Measurements from ENCODE around the gene LMTK2.
"Not testable (repeated sequence)": the region's sequence is repeated elsewhere in the genome, so short reads cannot be mapped to it uniquely, and the experiment has no call there.

Gene LMTK2

DNA sequence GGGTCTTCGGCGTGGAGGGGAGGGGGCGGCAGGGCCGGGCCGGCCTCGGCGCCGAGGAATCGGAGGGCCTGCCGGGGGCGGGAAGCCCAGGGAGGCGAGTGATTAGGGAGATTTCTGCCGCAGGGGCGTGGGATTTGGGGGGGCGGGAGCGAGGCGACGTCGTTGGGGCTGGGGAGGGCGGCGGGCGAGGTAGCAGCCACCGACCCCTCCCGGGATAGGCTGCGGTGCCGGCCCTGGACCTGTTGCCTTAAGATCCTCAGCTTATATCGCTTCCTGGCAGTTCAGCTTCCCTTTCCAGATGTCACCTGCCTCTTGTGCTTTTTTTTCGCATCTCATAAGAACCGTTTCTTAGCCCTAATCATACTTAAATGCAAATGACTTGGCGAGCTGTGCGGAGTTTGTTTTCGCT, 655 bp downstream of the LMTK2 start:
- FAIRE-seq: no peak

DNA sequence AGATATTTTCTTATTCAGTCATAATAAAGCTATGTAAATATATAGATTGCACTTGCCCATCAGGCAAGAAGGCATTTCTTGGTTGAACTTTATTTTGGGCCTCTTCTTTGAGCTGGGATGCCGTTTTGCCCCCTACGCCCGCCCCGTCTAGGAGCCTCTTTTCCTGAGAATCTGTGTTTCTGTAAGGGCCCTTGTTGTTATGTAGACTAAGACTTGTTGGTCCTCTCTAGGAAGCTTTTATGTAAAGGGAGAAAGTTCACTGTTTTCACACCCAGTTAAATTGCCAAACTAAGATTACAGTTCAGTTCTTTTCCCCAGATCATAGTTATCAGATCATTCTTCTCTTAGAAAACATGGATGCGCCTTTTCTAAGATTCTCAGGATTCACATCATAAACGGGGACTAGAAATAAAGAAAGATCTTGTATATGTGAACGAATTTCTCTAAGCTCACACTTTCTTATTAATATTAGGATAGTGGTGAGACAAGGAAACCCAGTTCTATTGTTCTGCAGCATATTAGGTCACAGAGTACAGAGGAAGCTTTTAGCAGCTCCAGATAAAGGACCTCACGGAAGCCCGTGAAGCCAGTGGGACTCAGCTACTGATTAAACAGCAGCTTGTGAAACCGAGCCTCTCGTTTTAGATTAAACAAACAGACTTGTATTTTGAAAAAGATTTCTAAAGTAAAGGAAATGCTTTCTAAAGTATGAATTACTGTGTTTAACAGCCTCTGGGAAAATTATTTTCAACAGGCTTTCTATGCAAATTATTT, 3.8 kb downstream of the LMTK2 start:
- FAIRE-seq: no peak

DNA sequence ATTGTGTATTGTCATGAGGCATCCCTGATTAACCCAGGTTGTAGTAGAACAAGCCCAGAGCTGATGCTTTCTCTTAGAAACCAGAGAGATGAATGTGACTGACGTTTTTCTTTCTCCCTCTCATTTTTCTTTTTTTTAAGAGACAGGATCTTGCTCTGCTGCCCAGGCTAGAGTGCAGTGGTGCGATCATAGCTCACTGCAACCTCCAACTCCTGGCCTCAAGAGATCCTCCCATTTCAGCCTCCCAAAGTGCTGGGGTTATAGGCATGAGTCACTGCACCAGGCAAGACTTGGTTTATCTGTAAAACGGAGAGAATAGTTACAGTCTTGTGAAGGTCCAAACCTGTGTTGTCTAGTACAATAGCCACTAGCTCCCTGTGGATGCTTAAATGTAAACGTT, 5.4 kb downstream of the LMTK2 start:
- FAIRE-seq: no peak

DNA sequence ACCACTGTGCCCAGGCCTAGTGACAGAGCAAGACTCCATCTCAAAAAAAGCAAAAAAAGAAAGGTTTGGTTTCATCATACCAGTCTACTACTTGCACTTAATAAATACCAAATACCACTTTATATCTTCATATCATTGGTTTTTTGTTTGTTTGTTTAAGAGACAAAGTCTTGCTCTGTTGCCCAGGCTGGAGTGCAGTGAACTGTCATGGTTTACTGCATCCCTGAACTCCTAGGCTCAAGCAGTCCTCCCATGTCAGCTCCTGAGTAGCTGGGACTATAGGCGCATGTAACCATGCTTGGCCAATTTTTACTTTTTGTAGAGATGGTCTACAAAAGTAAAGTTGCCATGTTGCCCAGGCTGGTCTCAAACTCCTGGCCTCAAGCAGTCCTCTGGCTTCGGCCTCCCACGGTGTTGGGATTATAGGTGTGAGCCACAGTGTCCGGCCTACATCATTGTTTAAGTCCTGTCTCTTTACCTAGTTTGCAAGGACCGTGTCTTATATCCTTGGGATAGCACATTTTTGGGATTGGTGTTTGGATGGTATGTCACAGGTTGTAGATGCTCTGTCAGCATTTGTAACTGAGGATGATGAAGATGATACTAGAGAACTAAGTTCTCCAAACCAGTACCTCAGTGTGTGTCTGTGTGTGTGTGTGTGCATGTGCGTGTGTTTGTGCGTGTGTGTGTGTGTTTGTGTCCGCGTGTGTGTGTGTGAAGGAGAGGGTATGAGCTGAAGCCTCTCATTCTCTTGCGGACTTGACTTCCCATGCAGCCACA, 9.3 kb downstream of the LMTK2 start:
- FAIRE-seq: no peak

DNA sequence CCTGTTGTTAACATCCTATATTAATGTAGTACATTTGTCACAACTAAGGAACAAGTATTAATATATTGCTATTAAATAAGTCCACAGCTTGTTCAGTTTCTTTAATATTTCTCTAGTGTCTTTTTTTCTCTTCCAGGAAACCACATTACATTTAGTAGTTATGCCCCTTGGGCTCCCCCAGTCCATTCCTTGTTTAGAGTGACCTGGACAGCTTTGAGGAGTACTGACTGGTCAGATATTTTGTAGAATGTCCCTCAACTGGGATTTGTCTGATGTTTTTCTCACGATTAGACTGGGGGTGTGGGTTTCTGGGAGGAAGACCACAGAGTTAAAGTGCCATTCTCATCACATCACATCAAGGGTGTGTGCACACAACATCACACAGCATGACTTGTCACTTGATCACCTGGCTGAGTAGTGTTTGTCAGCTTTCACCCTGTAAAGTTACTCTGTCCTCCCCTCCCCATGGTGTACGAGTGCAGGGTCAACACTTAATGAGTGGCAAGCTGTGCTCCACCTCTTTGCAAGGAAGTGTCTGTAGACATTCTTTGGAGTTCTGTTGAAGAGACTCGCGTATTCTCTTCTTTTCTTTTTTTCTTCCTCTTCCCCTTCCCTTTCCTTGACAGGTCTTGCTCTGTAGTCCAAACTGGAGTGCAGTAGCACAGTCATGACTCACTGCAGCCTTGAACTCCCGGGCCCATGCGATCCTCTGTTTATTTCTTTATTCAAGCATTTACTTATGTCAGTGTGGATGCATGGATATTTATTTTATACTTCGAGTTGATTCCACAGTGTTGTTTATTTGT, 10.2 kb downstream of the LMTK2 start:
- FAIRE-seq: no peak

DNA sequence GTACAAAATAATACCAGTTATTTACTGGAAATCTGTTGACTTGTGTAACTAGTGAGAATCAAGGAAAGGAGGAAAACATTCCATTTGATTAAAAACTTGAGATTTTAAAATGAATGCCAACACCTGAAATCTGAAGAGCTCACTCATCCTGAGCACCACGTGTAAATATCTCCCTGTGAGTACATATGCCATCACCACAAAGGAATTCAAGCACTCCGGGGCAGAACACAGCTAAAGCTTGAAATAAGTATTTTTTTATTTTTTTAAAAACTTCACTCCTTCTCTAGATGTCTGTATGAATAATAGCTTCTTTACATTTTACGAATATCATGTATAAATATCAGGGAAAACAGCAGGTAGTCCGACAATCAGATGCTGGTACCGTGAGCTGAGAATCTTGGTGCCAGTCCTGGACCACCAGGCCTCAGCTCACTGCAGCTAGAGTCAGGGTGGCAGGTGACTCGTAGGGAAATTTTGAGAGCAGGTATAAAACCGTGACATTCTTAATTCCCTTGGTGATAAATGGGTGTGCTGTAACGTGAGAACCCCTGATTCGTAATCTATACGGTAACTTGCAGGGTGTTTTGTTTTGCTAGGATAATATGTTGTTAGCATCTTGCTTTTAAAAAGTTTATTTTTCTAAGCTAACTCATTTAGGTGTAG, 12.7 kb downstream of the LMTK2 start:
- no peak for FAIRE-seq

DNA sequence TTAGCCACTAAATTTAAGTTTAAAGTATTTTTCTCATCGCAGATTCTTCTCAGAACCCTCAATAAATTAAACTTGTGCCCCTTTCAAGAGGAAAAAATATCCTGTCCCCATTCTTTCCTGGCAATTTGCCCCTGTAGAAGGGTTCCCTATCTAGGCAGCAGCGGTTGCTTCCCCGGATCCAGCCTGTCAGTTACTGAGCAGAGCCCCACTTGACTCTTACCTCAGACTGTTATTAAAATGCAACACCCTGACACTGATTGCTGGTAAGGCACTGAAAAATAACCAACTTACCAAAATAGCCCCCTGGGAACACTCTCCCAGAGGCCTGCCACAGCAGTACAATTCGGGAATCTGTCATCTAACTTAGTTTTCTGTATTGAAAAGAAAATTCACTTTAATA, 13.9 kb downstream of the LMTK2 start:
- FAIRE-seq: no peak

DNA sequence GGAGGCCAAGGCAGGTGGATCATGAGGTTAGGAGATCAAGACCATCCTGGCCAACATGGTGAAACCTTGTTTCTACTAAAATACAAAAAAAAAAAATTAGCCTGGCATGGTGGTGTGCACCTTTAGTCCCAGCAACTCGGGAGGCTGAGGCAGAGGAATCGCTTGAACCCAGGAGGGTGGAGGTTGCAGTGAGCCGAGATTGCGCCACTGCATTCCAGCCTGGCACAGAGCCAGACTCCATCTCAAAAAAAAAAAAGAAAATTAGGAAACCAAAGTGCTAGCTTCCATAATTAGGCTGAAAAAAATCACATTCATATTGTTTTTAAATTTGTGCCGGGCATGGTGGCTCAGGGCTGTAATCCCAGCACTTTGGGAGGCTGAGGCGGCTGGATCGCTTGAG, 14.7 kb downstream of the LMTK2 start:
- FAIRE-seq: not testable (repeated sequence)

DNA sequence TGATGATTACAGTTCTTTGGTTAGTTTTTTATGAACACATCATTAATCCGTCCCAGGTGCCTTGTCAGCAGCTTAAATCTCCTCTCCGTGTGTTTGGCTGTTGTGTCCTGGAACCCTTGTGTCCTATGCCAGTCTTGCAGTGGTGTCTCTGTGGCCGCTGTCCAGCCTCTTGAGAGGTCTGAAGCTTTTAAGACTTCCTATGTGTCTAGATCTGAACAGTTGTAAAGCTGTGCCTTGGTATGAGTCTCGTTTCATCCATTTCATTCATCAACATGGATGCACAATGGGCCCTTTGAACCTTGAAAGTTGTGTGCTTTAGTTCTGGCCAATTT, 16.7 kb downstream of the LMTK2 start:
- FAIRE-seq: no peak

DNA sequence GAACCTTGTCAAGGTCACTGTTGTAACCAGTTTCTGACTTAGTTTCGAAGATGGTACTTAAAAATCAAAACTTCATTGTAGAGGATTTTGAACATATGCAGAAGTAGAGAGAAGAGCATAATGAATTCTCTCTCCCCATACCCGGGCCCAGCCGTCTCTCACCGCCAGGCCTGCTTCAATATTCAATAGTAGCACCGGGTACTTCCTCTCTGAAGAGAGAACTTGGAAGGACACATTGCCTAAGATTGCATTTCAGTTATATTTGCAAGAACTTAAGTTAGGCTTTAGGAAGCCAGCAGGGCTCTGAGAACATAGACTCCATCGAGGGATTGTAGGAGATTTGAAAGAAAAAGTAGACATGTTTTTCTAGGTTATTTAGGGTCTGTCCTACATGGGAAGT, 19.1 kb downstream of the LMTK2 start:
- no peak for FAIRE-seq

DNA sequence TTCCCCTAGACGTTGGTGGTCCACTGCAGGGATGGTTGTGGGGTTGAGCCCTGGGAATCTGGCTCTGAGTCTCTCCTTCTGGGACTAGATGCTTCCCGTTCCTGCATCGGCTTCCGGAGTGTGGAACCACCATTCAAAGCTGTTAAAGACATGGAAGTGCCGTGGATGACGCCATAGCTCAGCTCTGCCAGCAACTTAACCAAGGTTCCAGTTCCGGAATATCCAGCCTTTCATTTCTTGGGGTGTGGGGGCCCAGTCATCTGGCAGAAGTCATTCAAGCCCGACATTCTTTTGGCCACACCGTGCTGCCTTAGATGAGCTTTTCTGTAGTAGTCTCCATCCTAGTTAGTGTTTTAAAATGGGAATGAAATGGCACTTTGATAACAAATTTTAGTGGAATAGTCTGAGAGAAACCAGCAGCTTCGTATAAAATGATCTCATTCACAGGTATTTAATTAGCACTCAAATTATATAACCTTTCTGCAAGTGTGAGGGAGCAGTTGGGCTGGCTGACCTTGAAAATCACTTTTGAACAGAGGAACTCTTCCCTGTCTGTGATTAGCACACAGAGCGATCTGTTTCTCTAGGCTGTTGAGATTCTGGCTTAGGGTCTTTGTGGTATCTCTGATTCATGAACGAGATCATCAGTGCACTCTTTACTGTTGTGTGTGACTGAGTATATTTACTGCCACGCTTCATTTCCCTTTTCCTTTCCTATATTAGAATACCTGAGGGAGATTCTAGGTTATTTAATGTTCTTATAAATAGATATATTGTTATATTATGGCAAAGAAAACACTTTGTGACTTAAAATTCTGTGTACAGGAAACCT, 19.9 kb downstream of the LMTK2 start:
- no peak for FAIRE-seq

DNA sequence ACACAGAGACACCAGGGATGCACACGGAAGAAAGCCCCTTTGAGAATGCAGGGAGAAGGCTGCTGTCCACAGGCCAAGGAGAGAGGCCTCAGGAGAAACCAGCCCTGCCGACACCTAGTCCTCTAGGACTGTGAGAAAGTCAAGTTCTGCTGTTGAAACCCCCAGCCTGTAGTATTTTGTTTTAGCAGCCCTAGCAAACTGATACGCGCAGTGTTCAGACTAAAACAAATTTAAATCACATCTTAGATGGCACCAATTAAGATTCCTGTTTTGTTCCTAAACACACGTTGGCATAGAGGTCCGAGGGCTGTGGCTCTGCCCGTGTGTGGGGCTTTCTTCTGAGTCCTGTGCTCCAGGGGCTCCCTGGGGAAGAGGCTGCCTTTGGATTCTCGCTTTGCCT, 21.7 kb downstream of the LMTK2 start:
- FAIRE-seq: no peak

DNA sequence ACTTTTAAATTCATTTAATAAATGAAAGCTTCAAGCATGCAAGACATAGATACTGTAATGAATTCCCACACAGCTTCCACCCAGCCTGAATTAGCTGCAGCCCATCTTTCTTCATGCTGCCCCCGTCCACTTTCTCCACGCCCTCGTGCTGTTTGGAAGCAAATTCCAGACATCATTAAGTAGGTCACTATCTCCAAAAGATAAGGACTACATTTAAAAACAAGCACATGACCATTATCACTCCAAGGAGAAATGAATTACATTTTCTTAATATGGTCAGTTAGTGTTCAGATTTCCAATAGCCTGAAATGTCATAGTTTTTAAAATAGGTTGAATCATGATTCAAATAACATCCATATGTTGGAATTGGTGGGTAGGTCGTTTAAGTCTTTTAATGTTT, 24.3 kb downstream of the LMTK2 start:
- FAIRE-seq: no peak

DNA sequence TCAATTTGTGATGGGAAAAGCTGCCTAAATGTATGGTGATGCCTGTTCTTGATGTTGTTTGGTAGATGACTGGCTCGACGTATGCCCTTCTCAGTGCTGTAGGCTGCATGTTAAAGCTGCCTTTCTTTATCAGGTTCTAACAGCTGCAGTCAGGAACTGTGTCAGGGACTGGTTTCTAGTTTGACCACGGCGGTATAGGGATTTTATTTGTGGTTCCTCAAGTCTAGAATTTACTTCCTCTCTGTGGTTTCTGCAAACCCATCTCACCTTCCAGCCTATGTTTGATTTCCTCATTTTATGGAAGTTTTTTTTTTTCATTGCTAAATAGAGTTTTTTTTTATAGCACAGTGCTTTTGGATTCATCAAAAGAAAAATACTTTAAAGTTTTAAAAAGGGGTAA, 26.5 kb downstream of the LMTK2 start:
- FAIRE-seq: no peak

DNA sequence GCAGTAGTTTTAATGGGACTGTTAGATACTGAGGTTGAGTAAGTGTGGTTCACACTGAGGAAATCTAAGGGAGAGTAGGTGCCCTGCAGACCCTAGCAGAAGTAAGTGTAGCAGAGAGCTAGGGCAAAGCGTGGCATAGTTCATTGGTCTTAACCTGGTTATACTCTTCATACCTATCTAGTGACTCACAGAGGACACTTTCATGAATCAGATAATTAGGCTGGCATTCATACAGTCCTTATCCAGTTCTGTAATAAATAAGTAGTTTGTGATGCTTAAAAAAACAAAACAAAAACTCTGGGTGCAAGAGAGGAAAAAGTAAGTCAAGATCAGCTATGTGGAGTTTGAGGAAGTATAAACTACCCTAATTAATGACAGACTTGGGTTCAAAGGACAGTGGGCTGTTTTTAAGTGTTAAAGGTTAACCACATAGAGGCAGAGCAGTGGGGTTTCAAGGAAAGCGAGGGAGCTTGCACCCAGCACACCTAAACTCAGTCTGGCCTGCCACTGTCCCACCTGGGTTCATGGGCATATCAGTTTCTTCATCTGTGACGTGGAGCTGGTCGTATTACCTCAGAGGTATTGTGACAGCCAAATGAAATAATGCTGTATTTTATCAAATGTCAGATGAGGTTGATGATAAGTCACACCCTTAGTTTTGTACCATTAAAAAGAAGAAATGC, 27.1 kb downstream of the LMTK2 start:
- no peak for FAIRE-seq

DNA sequence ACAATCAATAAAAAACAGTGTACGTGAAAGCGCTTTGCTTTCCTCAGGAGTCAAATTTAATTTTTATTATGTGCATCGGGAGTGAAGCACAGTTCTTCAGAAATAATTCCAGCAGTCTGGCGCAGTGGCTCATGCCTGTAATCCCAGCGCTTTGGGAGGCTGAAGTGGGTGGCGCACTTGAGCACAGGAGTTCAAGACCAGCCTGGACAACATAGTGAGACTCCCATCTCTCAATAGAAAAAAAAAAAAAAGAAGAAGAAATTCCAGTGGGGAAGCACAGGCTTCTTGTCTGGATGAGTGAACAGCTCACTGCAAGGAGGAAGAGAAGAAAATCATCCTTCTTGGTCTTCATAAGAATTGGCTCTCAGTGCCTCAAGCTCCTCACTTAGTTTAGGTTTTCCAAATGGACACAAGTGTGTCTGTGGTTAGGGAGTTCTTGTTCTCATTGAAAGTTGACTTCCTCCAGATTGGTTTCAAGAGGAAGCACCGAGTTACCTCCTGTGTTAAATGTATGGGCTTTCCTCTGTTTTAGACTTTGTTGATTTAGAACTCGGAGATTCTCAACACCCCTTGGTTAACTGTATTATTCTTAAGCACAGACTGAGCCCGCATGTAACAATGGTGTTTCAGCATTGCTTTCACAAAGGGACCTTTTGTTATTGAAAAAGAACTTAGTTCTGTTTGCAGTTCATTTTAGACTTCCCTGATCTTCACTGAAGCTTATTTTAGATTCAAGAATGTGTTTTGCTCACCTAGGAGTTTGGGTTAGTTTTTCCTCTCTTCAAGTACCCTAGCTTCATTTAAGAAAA, 28.0 kb downstream of the LMTK2 start:
- FAIRE-seq: no peak

DNA sequence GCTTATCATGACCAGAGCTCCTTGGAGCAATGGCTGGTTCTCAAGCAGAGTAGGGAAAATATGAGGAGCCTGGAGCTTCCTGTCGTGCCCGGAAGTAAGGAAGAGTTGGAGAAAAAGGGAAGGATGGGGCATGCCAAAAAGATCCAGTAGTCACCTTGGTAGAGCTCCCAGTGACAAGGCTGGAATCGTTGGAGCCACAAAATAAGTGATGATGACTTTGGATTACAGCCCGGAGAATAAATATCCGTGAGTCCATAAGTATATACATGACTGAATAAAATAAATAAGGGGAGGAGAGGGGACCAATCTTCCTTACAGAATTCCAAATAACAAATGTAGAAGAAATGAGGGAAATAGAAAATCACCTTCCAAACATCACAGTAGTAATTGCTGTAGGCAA, 29.3 kb downstream of the LMTK2 start:
- no peak for FAIRE-seq

DNA sequence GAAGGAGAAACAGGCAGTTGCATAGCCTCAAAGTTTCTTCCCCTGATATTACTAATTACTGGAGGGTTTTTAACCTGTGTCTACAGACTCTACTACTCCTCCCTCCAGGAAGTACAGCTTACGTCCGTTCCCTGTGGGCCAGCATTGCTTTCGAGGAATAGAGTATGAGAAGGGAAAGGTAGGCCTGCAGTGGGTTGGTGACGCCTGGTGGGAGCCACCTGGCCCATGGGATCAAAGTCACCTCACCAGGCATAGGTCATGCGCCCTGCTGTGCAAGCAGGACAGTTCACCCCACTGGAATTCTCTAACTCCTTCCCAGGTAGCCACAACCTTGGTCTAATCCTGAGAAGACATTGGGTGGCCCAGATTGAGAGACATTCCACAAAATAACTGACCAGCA, 29.8 kb downstream of the LMTK2 start:
- FAIRE-seq: no peak

DNA sequence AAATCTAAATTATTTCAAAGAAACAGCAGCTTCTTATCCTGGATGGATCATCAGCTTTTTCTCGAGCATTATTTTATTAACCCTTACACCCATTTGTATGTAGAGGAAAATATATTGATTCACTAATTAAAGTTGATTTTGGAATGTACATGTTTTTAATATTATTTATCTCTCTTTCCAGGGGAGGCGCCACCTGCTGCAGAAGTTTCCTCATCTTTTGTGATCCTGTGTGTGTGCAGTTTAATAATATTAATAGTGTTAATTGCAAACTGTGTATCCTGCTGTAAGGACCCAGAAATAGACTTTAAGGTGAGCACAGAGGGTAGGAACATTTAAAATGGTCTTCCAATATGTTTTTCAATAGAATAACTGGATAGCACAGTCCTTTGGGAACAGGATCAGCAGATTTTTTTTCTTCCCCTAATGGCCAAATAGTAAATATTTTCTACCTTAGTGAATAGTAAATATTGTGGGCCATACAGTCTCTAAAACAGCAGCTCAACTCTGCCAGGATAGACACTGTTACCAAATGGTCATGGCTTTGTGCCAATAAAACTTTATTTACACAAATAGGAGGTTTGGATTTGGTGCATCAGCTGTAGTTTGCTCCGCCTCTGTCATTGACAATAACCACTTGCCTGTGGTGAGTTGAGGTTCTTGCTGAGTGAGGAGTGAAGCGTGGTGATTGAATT, 30.6 kb downstream of the LMTK2 start:
- FAIRE-seq: no peak

DNA sequence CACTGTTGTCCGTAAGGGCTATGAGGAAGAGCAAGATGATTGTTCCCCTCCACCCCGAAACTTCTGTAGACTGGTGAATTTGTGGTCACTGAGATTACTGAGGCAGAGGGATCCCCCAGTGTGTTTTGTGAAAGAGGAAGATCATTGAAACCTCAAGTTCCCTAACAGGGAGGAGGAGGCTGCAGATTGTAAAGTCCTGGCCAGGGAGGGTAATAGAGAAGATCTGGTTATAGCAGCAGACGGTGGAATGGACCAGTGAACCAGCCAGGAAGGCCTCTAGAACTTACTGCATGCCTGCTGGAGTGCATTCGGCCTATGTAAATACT, 31.1 kb downstream of the LMTK2 start:
- no peak for FAIRE-seq
